Esophagus (tissue), 2 donors: ENCODE measurements around the gene ANKRD44. TPM values are rescaled to one million over a fixed set of nuclear protein-coding genes. Genes with fewer than 3 reads are reported as not detected.

Experiments used
- H3K27ac ChIP-seq, 2 donors: one replicate each; pipeline ENCODE4 v1.5.1; 2013; ENCODE audit warnings: low read depth in 2 of 2, mild to moderate bottlenecking in 2 of 2, inconsistent platforms in 1 of 2, low read length in 1 of 2, moderate library complexity in 1 of 2
- H3K27me3 ChIP-seq, 2 donors: one replicate each; pipeline ENCODE4 v1.6.1; 2013; ENCODE audit warnings: low read length in 2 of 2, control low read depth in 1 of 2, mild to moderate bottlenecking in 1 of 2; ENCODE audit not compliant: insufficient read depth in 2 of 2, control insufficient read depth in 1 of 2
- H3K36me3 ChIP-seq, 2 donors: one replicate each; pipeline ENCODE4 v1.6.1; 2013; ENCODE audit warnings: low read length in 1 of 2; ENCODE audit not compliant: control insufficient read depth in 2 of 2, insufficient read depth in 2 of 2
- H3K4me1 ChIP-seq, 2 donors: one replicate each; pipeline ENCODE4 v1.6.1; 2013; ENCODE audit warnings: low read length in 1 of 2; ENCODE audit not compliant: control insufficient read depth in 2 of 2, insufficient read depth in 2 of 2
- H3K4me3 ChIP-seq, 2 donors: one replicate each; pipeline ENCODE4 v1.5.1; 2013; ENCODE audit warnings: low read length in 2 of 2, mild to moderate bottlenecking in 2 of 2, low read depth in 1 of 2, moderate library complexity in 1 of 2
- H3K9me3 ChIP-seq, 2 donors: one replicate each; pipeline ENCODE4 v1.6.1; 2013; ENCODE audit warnings: mild to moderate bottlenecking in 2 of 2, low read depth in 1 of 2, low read length in 1 of 2, moderate library complexity in 1 of 2; ENCODE audit not compliant: control insufficient read depth in 2 of 2, insufficient read depth in 1 of 2
- WGBS, 2 donors: extraction: QIAGEN DNeasy Blood & Tissue Kit; methylation state at CpG; one replicate each; pipeline ENCODE4 v1.1.7; 2013; 5-methylcytosine and 5-hydroxymethylcytosine counted together
- polyA plus RNA-seq, 2 donors: library from polyadenylated mRNA; stranded (reverse); fragments of 200-250 nt; gene quantifications; one replicate each; pipeline ENCODE4 v1.2.3, GENCODE V29; 2013
- donor health status: healthy with polysubstance abuse.
- donor health status: Bipolar disorder and iron deficiency.

ANKRD44 gene
- polyA plus RNA-seq, 2 donors, result 1.1 to 1.5 TPM

GRCh38 chr2:196987298-196987648 is 323.3 kb downstream of the ANKRD44 start:
- WGBS, 2 donors, result 67% methylated on average over 1 of the region's 1 CpG
- Histone ChIP-seq H3K27ac (no peak overlapping the region), H3K27me3 (no peaks in the 10 kb centered on the region)

GRCh38 chr2:196985511-196986183 is 324.9 kb downstream of the ANKRD44 start:
- no peaks in the 10 kb centered on the region for H3K36me3 ChIP-seq
- H3K27me3 ChIP-seq, result no peaks in the 10 kb centered on the region
- H3K4me1 ChIP-seq, result no peaks in the 10 kb centered on the region
- H3K27ac ChIP-seq, result no peak overlapping the region
- WGBS, 2 donors, result 94 to 95% methylated on average over 3 of the region's 3 CpGs
- no peak overlapping the region for H3K4me3 ChIP-seq
- no peaks in the 10 kb centered on the region for H3K9me3 ChIP-seq

More at GRCh38 chr2:196987298-196987648, 323.3 kb downstream of the ANKRD44 start:
- no peak overlapping the region for H3K4me3 ChIP-seq
- no peaks in the 10 kb centered on the region for H3K9me3 ChIP-seq
- no peaks in the 10 kb centered on the region for H3K36me3 ChIP-seq
- H3K4me1 ChIP-seq, result no peaks in the 10 kb centered on the region

- 96% methylated on average over 5 of the region's 5 CpGs for WGBS, 2 donors
- Histone ChIP-seq H3K4me1 (no peaks in the 10 kb centered on the region), H3K9me3 (no peaks in the 10 kb centered on the region), H3K36me3 (no peaks in the 10 kb centered on the region), H3K27me3 (no peaks in the 10 kb centered on the region), H3K27ac (no peak overlapping the region), H3K4me3 (no peak overlapping the region)
These were observed 325.7 kb downstream of the ANKRD44 start for GRCh38 chr2:196984903-196985302.

GRCh38 chr2:196983934-196984333 is 326.6 kb downstream of the ANKRD44 start:
- H3K4me3 ChIP-seq, result no peak overlapping the region
- 76 to 86% methylated on average over 3 of the region's 3 CpGs for WGBS, 2 donors
- H3K9me3 ChIP-seq, result no peaks in the 10 kb centered on the region
- H3K36me3 ChIP-seq, result no peaks in the 10 kb centered on the region
- H3K4me1 ChIP-seq, result no peaks in the 10 kb centered on the region
- no peak overlapping the region for H3K27ac ChIP-seq
- no peaks in the 10 kb centered on the region for H3K27me3 ChIP-seq

- no peak overlapping the region for H3K27ac ChIP-seq
- WGBS, 2 donors, result 57 to 58% methylated on average over 3 of the region's 3 CpGs
- no peak overlapping the region for H3K4me3 ChIP-seq
- no peaks in the 10 kb centered on the region for H3K36me3 ChIP-seq
- H3K4me1 ChIP-seq, result no peaks in the 10 kb centered on the region
- H3K27me3 ChIP-seq, result no peaks in the 10 kb centered on the region
- H3K9me3 ChIP-seq, result no peaks in the 10 kb centered on the region
These were observed 330.1 kb downstream of the ANKRD44 start for GRCh38 chr2:196980473-196980872.

- WGBS, 2 donors, result 80 to 83% methylated on average over 1 of the region's 1 CpG
- no peaks in the 10 kb centered on the region for H3K9me3 ChIP-seq
- no peaks in the 10 kb centered on the region for H3K4me1 ChIP-seq
- no peaks in the 10 kb centered on the region for H3K36me3 ChIP-seq
- no peak overlapping the region for H3K27ac ChIP-seq
- no peaks in the 10 kb centered on the region for H3K27me3 ChIP-seq
- H3K4me3 ChIP-seq, result no peak overlapping the region
These were observed 330.6 kb downstream of the ANKRD44 start for GRCh38 chr2:196980001-196980400.

- H3K27me3 ChIP-seq, result no peaks in the 10 kb centered on the region
- no peak overlapping the region for H3K27ac ChIP-seq
- no peaks in the 10 kb centered on the region for H3K36me3 ChIP-seq
- no peaks in the 10 kb centered on the region for H3K4me1 ChIP-seq
- no peak overlapping the region for H3K4me3 ChIP-seq
- no peaks in the 10 kb centered on the region for H3K9me3 ChIP-seq
- 64 to 66% methylated on average over 2 of the region's 2 CpGs for WGBS, 2 donors
These were observed 333.1 kb downstream of the ANKRD44 start for GRCh38 chr2:196977507-196977906.

- Histone ChIP-seq H3K4me3 (no peak overlapping the region), H3K9me3 (no peaks in the 10 kb centered on the region), H3K27me3 (no peaks in the 10 kb centered on the region), H3K4me1 (no peaks in the 10 kb centered on the region), H3K27ac (no peak overlapping the region), H3K36me3 (no peaks in the 10 kb centered on the region)
- WGBS, 2 donors, result 75 to 83% methylated on average over 1 of the region's 1 CpG
These were observed 335.6 kb downstream of the ANKRD44 start for GRCh38 chr2:196974970-196975369.

GRCh38 chr2:196971574-196972279 is 338.9 kb downstream of the ANKRD44 start:
- no peaks in the 10 kb centered on the region for H3K36me3 ChIP-seq
- WGBS, 2 donors, result 70 to 74% methylated on average over 3 of the region's 3 CpGs
- H3K4me3 ChIP-seq, result no peak overlapping the region
- H3K27me3 ChIP-seq, result no peaks in the 10 kb centered on the region
- H3K4me1 ChIP-seq, result peaks cover 0 to 2% of the 10 kb centered on the region in 2 donors
- no peak overlapping the region for H3K27ac ChIP-seq
- no peaks in the 10 kb centered on the region for H3K9me3 ChIP-seq

GRCh38 chr2:196970099-196970498 is 340.5 kb downstream of the ANKRD44 start:
- WGBS, 2 donors, result 65% methylated on average over 4 of the region's 4 CpGs

More at GRCh38 chr2:196970099-196970498, 340.5 kb downstream of the ANKRD44 start:
- Histone ChIP-seq H3K27me3 (no peaks in the 10 kb centered on the region), H3K9me3 (no peaks in the 10 kb centered on the region), H3K27ac (no peak overlapping the region), H3K36me3 (no peaks in the 10 kb centered on the region), H3K4me3 (no peak overlapping the region), H3K4me1 (peaks cover 0 to 2% of the 10 kb centered on the region in 2 donors)
